GM12872 (cell line): ENCODE measurements around the gene MED29.

Experiments
- CTCF ChIP-seq: IDR thresholded peaks from 3 replicates; pipeline ENCODE4 v1.5.1; 2011; ENCODE audit warnings: low read depth, mild to moderate bottlenecking, low read length, moderate library complexity; ENCODE audit not compliant: insufficient read depth

MED29 gene

GRCh38 chr19:39390751-39391437 lies at the start of gene MED29, which contains the start of gene PAF1:
TSS of gene MED29 (plus strand) at chr19:39391378. CDS start at chr19:39391423, 45 bp downstream.
TSS of gene PAF1 (minus strand) at chr19:39391106. CDS start at chr19:39390864, 242 bp downstream.
- no peak for TF ChIP-seq CTCF

DNA sequence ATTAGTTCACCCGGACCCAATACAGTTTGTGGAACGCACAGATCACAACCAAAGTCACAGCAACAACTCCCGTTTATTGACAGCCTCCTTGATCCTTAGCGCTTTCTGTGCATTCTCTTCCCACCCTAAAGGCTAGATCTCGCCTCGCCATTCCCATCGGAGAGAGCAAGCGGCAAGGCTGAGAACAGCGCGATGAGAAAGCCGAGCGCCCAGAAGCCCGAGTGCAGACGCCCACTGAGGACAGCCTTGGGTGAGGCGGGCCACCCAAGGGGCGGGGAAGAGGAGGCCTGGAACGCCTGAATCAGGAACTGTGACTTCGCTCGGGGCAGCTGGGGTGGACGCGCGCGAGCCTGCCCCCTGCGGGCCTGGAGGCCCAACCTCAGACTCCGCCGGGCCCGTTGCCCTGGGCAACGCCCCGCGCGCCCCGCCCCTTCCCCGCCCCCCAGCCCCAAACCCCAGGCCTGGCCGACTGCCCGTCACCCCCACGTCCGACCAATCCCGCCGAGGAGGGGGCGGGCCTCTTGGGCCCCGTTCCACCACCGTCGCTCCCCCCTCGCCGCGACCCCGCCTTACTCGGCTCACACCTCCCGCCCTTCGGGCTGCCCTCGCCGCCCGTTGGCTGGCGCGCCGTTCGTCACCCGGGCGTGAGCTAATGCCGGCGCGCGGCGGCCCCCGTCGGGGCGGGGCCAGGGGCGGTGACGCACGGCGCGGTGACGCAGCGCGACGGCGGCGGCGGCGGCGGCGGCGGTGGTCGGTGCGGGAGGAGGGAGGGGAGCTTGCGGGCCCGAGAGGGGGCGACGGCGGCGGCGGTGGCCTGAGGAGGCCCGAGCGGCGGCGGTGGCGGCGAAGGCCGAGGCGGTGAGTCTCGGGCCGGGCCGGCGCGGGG lies 49.2 kb upstream of the MED29 start, which contains the start of gene SAMD4B:
Gene SAMD4B (plus strand): TSS at position 703 of the 886 bp plus-strand sequence. CDS start 14,473 bp downstream, outside the sequence.
- peak; percentile 68 for TF ChIP-seq CTCF

DNA sequence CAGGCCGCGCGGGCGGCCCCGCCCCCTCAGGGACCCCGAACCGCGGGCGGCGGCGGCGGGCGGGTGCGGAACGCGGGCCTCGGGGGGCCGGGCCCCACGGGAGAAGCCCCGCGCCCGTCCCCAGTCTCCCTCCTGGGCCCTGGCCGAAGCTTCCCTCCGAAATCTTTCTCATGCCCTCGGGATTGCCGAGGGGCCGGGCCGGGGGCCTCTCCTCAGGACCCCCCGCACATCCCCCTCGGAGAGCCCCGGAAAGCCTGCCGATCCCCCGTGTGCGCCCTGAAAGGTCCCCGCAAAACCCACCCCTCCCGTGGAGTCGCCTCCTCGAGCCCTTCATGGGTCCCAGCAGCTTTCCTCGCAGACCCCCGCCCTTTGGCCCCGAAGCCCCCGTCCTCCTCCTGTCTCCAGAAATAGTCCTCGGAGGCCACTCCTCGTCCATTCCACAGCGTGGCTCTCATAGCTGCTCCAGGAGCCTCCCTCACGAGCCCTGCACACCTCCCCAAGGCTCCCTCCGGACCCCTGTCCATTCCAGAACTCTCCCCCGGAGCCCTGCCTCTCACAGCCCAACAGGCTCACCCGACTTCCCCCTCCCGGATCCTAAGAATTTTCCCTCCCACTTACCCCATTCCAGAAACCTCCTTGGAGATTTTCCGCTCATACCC lies 48.4 kb upstream of the MED29 start:
- no peak for TF ChIP-seq CTCF

- no peak for TF ChIP-seq CTCF
Observed at GRCh38 chr19:39345956-39346355, 45.2 kb upstream of the MED29 start.

DNA sequence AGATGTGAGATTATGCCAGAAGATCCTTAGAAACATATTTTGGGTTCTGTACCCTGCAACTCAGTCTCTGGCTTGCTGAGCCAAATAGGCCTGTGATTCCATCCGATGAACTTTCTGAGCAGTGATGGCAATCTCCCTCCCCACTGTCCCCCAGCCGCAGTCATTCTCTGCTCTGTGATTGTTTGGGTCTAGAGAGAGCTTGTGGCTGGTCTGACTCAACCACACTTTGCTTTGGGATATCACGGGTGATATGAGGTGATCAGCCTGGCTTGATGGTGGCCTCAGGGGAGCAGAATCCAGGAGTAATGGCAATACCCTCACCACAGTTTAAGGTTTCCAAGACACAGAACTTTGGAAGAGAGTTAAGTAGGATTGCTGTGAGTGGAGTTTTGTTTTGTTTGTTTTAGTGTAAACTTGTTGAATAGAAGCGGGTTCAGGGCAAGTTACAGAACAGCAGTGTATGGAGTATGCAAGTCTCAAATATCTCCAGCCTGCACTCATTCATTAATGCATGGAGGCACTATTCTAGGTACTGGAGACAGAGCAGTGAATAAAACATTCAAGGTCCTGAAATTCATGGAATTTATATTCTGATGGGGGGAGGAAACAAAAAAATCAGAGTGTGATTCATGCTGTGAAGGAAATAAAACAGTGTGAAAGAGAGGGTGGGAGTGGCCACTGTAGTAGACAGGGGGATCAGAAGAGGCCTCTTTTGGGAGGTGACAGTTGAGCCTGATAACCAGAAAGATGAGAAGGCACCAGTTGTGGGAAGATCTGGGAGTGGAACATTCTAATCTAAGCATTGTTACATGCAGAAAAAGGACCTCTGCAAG lies 43.6 kb upstream of the MED29 start:
- TF ChIP-seq CTCF = no peak

GRCh38 chr19:39349326-39349725 lies 41.9 kb upstream of the MED29 start:
- no peak for TF ChIP-seq CTCF
